K562 (cell line): ENCODE results near the gene NFIL3. TPM values are rescaled to one million over a fixed set of nuclear protein-coding genes. Genes with fewer than 3 reads are reported as not detected.

Experiments
- ATF1 ChIP-seq, 2 experiments: fragments of 450-650 bp in 1 of 2; IDR thresholded peaks; 2 replicates each; pipeline ENCODE4 v1.6.1; 2016; ENCODE audit warnings: missing compliant biosample characterization in 1 of 2, missing genetic modification characterization in 1 of 2
- CTBP1 ChIP-seq: fragments of 450-650 bp; IDR thresholded peaks from 2 replicates; pipeline ENCODE4 v1.6.1; 2016; ENCODE audit warnings: borderline replicate concordance
- FOXP1 ChIP-seq: sonication (generic); formaldehyde crosslinking; IDR thresholded peaks from 2 replicates; pipeline ENCODE4 v1.8.0; 2022; ENCODE audit warnings: mild to moderate bottlenecking, missing genetic modification reagents
- HNRNPLL ChIP-seq: fragments of 200-400 bp; formaldehyde crosslinking; IDR thresholded peaks from 2 replicates; pipeline ENCODE4 v1.6.1; 2017; ENCODE audit warnings: low read length, low read depth, mild to moderate bottlenecking; ENCODE audit not compliant: poor library complexity, severe bottlenecking
- JUN ChIP-seq, 2 experiments: sonication (generic) in 1 of 2; formaldehyde crosslinking in 1 of 2; IDR thresholded peaks; 2 replicates each; pipeline versions ENCODE4 v1.6.1 to v1.8.0; 2012 to 2022; ENCODE audit warnings: borderline replicate concordance in 2 of 2, mild to moderate bottlenecking in 2 of 2, improper control_type of control experiment in 1 of 2, low read depth in 1 of 2, low read length in 1 of 2, missing genetic modification reagents in 1 of 2
- POLR2A ChIP-seq: fragments of 450-650 bp; conservative IDR thresholded peaks from 2 replicates; pipeline ENCODE4 v1.6.1; 2016
- POLR2G ChIP-seq: fragments of 200-400 bp; formaldehyde crosslinking; IDR thresholded peaks from 2 replicates; pipeline ENCODE4 v1.6.1; 2017; ENCODE audit warnings: low read depth, mild to moderate bottlenecking, antibody characterized with exemption, low read length, moderate library complexity
- SIN3B ChIP-seq: fragments of 450-650 bp; IDR thresholded peaks from 2 replicates; pipeline ENCODE4 v1.6.1; 2017; ENCODE audit warnings: low read depth, mild to moderate bottlenecking, moderate library complexity
- SMAD4 ChIP-seq: fragments of 250-450 bp; sonication (Bioruptor Pico); conservative IDR thresholded peaks from 2 replicates; pipeline ENCODE4 v1.8.0; 2021; ENCODE audit warnings: inconsistent platforms, mild to moderate bottlenecking, moderate library complexity
- ZBTB7A ChIP-seq: IDR thresholded peaks from 2 replicates; pipeline ENCODE4 v1.6.1; 2011; ENCODE audit warnings: low read depth, mild to moderate bottlenecking, low read length, moderate library complexity, borderline replicate concordance; ENCODE audit not compliant: control insufficient read depth
- ZFX ChIP-seq: sonication (generic); formaldehyde crosslinking; IDR thresholded peaks from 2 replicates; pipeline ENCODE4 v1.8.0; 2022; ENCODE audit warnings: mild to moderate bottlenecking, missing genetic modification reagents, moderate library complexity
- ZNF699 ChIP-seq: fragments of 250-450 bp; sonication (Bioruptor Pico); IDR thresholded peaks from 2 replicates; pipeline ENCODE4 v1.8.0; 2021; ENCODE audit warnings: mild to moderate bottlenecking, moderate library complexity; ENCODE audit not compliant: insufficient replicate concordance
- ZNF75A ChIP-seq: fragments of 450-650 bp; formaldehyde crosslinking; IDR thresholded peaks from 2 replicates; pipeline ENCODE4 v1.4.0; 2020; ENCODE audit warnings: mild to moderate bottlenecking
- polyA plus RNA-seq, 8 experiments: library from polyadenylated mRNA; depleted of rRNA in 4 of 8; stranded (reverse) in 5 of 8; unstranded in 3 of 8; fragments of >200 nt; fragmentation: Nextera tagmentation in 2 of 8; fragmentation: Illumina TruSeq in 1 of 8; extraction: Ambion mirVana in 2 of 8; extraction: Trizol in 1 of 8; gene quantifications; 2 replicates each; pipeline versions ENCODE4 v1.2.1 to v1.2.3, GENCODE V29; 2011 to 2014; ENCODE audit warnings: inconsistent platforms in 1 of 8, missing spikeins in 1 of 8
- total RNA-seq, 7 experiments: library from RNA; depleted of rRNA in 6 of 7; stranded (reverse); fragments of >200 nt in 6 of 7; fragmentation: Illumina TruSeq in 2 of 7; extraction: Trizol in 2 of 7; gene quantifications; 2 replicates each; pipeline versions ENCODE4 v1.2.1 to v1.2.3, GENCODE V29; 2011 to 2021; ENCODE audit warnings: low replicate concordance in 1 of 7
- TF ChIP-seq, protein P1 (sequence below): fragments of 450-650 bp; IDR thresholded peaks from 2 replicates; pipeline ENCODE4 v1.6.1; 2016; ENCODE audit warnings: borderline replicate concordance
- TF ChIP-seq, protein P2 (sequence below): fragments of 450-650 bp; IDR thresholded peaks from 2 replicates; pipeline ENCODE4 v1.6.1; 2017; ENCODE audit warnings: antibody characterized with exemption

The NFIL3 gene
- total and polyA plus RNA-seq, 9 of the 15 experiments (the other 6 are each of a cell fraction or from before 2014, with no cell fraction given): 3.2 to 16.1 (median 9.3) TPM

DNA sequence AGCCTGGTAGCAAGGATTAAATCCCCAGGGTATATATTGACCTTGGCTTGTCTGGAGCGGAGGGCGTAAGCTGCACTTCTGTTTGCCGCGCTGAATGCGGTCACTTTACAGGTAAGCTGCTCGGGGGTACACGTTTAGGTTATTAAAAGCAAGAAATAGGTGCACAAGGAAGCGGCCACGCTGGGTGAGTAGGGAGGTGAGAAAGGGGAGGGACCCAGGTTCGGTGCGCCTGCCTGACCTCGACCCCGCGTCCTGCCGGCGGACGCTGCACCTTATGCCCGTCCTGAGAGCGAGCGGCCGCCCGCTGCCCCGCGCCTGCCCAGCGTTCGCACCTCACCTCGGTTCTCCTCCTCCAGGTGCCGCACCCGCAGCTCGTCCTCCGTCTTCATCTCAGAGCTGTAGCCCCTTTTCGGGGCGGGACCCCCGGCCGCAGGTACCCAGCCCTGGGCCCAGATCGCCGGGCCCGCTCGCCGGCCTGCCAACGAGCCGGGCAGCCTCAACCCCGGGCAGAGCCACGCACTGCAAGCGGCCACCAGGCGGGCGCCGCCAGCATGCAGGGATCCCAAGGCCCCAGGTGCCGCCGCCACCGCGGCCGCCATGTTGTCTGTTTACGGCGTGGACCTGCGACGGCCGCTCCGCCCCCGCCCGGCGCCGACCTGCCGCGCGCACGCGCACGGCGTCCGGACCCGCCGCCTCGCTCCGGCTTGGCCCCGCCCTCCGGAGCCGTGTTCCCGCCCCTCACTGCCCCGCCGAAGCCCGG lies 62.2 kb downstream of the NFIL3 start, which contains the start of gene AUH (continued):
- TF ChIP-seq HNRNPLL: peak; percentile 39
- peak; percentile 93 for TF ChIP-seq SIN3B
- peak; percentile 81 for TF ChIP-seq POLR2A
- TF ChIP-seq FOXP1: peak; percentile 75; the same call in 1 of the 2 replicates
- TF ChIP-seq ZNF75A (CRISPR knock-in tag): no peak
- TF ChIP-seq ZBTB7A: peak; percentile 42
- TF ChIP-seq ATF1 (CRISPR knock-in tag; IDR thresholded peaks at IDR 0.05): no peak
- peak; percentile 82 for TF ChIP-seq ATF1 (tag; IDR thresholded peaks at IDR 0.05)
- TF ChIP-seq, protein P1, sequence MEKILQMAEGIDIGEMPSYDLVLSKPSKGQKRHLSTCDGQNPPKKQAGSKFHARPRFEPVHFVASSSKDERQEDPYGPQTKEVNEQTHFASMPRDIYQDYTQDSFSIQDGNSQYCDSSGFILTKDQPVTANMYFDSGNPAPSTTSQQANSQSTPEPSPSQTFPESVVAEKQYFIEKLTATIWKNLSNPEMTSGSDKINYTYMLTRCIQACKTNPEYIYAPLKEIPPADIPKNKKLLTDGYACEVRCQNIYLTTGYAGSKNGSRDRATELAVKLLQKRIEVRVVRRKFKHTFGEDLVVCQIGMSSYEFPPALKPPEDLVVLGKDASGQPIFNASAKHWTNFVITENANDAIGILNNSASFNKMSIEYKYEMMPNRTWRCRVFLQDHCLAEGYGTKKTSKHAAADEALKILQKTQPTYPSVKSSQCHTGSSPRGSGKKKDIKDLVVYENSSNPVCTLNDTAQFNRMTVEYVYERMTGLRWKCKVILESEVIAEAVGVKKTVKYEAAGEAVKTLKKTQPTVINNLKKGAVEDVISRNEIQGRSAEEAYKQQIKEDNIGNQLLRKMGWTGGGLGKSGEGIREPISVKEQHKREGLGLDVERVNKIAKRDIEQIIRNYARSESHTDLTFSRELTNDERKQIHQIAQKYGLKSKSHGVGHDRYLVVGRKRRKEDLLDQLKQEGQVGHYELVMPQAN: peak; percentile 54; the same call in 1 of the 2 replicates
- TF ChIP-seq ZNF699 (CRISPR knock-in tag): no peak
- TF ChIP-seq, protein P2, sequence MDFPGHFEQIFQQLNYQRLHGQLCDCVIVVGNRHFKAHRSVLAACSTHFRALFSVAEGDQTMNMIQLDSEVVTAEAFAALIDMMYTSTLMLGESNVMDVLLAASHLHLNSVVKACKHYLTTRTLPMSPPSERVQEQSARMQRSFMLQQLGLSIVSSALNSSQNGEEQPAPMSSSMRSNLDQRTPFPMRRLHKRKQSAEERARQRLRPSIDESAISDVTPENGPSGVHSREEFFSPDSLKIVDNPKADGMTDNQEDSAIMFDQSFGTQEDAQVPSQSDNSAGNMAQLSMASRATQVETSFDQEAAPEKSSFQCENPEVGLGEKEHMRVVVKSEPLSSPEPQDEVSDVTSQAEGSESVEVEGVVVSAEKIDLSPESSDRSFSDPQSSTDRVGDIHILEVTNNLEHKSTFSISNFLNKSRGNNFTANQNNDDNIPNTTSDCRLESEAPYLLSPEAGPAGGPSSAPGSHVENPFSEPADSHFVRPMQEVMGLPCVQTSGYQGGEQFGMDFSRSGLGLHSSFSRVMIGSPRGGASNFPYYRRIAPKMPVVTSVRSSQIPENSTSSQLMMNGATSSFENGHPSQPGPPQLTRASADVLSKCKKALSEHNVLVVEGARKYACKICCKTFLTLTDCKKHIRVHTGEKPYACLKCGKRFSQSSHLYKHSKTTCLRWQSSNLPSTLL: no peak
- peak; percentile 44; the same call in 1 of the 2 replicates for TF ChIP-seq SMAD4 (CRISPR knock-in tag)
- TF ChIP-seq JUN (IDR thresholded peaks at IDR 0.05; ENCODE audit: borderline replicate concordance, low read depth, low read length): no peak
- TF ChIP-seq JUN (CRISPR knock-in tag; IDR thresholded peaks at IDR 0.05; ENCODE audit: borderline replicate concordance): no peak
- TF ChIP-seq POLR2G: peak; percentile 97
- peak; percentile 72 for TF ChIP-seq CTBP1
- peak; percentile 90 for TF ChIP-seq ZFX (CRISPR knock-in tag)
- TF ChIP-seq, all 486 proteins: peak for 92
